GM19397 (cell line): ENCODE measurements around the gene PRR18.
"Not testable (repeated sequence)": the region's sequence is repeated elsewhere in the genome, so short reads cannot be mapped to it uniquely, and the experiment has no call there.

Experiments
- ATAC-seq: cut with Tn5 transposase; IDR thresholded peaks from one replicate; pipeline ENCODE4 v1.9.1; 2021; ENCODE audit warnings: mild to moderate bottlenecking, moderate library complexity; ENCODE audit not compliant: unreplicated experiment

The PRR18 gene, protein sequence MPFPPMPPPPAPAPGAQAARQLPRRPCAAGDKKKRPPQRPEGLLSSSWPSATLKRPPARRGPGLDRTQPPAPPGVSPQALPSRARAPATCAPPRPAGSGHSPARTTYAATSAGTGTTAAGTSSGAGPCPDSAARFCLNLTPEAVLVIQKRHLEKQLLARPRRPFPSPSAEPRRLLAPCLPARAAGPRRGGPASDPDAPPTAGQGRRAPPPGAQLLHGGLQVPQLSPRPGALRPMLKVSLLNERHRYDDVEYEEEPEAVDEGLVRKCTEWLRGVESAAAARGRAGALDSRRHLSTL

DNA sequence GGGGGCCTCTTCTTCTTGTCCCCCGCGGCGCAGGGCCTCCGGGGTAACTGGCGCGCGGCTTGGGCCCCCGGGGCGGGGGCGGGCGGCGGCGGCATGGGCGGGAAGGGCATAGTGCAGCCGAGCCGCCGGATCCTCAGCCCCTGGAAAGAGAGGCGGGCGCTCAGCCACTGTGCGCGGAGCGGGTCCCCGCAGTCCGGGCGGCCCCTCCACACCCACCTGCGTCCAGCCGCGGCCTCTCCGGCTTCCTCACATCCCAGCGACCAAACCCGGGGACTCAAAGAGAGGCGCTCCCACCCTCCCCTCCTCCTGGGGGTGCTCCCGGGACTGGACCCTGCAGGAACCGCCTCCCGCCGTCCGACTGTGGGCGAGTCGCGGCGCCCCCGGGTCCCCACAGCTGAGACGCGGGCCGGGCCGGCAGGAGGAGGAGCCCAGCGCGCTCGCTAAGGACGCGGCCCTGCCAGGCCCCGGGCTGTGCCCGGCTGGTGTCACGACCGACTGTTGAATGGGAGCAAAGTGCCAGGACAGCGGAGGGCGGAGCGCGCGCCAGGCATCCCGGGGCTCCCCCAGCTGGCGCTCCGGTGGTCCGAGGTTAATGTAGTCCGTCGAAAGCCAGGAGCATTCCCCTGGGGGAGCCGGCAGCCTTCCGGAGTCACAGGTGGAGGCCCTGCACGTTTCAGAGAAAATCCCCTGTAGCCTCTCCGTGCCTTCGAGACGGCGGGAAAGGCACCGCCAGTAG lies at the start of gene PRR18:
Gene PRR18 (minus strand): TSS at position 360 of the 736 bp plus-strand sequence. CDS start 250 bp downstream, at position 110.
- ATAC-seq = no peak

DNA sequence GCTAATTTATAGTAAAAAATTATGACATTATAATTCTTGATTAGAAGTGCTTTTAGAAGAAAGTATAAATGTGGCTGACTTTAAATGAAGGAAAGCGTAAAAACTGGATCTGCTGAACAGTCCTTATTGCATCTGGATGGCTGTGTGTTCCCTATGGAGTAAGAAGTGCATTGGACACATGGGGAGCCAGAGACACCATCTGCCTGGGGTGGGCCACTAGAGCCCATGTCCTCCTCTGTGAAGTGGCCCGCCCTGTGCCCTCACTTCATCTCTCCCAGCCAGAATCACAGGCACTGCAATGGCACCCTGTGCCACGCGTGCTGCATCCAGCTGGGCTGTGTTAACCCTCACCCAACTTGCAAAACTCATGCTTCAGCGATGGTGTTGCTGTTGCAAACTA lies 47.4 kb upstream of the PRR18 start:
- ATAC-seq = no peak

DNA sequence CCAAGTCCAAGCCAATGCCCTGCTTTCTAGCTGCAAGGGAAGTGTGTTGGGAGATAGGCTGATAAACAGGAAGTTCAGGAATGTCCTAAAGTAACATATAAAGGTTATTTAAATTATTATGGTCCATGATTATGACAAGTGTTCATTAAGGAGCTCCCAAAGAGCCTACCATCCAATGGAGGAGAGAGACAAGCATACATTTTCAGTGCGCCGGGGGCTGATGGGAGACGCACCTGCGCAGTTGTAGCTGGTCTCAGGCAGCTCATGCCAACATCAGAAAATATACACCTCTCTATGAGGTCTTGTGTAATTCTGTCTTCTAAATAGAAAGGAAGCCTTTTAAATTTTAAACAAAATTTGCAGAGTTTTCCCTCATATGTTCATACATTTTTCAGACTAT lies 46.8 kb upstream of the PRR18 start:
- ATAC-seq = no peak

DNA sequence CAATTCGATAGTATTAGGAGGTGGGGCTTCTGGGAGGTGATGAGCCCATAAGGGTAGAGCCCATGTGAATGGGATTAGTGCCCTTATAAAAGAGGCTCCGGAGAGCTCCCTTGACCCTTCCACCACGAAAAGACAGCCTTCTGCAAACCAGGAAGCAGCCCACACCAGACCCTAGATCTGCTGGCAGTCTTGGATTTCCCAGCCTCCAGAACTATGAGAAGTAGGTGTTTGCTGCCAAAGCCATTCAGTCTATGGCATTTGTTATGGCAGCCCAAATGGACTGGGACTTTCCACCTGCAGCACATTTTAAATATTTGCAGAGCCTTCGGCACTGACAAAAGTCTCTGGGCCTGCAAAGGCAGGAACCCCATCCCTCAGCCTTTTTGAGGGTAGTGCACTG lies 46.0 kb upstream of the PRR18 start:
- no peak for ATAC-seq

DNA sequence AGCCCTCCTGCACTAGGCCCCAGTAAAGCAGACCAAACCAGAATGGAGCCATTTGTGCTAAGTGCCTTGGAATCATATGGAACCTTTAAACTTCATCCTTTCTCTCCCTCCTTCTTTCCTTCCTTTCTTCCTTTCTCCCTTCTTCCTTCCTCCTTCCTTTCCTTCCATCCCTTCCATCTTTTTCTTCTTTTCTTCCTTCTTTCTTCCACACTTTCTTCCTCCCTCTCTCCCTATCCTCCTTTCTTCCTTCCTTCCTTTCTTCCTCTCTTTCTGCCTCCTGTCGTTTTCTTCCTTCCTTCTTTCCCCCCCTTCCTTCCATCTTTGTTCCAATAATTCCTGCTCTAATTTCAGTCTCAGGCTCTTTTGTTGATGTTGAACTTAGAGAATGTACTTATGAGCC lies 45.3 kb upstream of the PRR18 start:
- ATAC-seq = no peak

DNA sequence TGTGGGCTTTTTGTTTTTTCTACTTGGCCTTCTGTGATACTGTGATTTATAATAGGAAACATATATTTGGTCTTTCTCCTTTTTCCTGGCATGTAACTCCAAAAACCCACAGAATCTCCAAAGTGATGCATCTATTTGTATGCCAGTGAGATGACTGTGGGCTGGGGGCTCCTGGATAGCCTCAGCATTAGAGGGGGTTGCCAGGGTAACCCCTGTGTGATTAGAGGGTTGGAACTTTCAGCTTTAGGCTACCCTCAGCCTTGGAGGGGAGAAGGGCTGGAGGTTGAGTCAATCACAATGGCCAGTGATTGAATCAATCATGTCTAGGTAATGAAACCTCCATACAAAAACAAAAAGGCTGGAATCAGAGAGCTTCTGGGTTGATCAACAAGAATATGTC lies 44.7 kb upstream of the PRR18 start:
- ATAC-seq = no peak

DNA sequence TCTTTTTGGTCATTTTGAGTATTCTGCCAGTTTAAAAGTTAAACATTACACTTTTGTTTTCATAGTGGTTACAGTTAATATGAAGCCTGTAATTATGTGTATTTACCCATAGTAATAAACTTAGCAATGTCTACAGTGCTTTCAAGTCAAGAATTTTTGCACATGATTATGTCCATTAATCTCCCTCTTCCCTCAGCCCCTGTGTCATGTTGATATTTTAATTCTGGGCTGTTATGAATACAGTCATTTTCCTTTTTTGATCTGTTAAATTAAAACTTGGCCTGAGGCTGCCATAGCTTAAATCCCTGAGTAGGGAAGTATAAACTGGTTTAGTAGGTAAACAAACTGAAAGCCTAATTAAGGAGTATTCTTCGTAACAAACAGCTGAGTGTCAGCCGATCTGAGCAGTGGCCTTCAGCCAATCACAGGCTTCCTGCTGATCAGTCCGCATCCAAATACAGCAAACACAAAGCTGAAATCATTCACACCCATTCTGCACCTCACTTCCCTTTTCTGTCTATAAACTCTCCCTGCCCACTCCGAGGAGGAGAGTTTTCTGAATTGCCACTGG lies 43.6 kb upstream of the PRR18 start:
- no peak for ATAC-seq

DNA sequence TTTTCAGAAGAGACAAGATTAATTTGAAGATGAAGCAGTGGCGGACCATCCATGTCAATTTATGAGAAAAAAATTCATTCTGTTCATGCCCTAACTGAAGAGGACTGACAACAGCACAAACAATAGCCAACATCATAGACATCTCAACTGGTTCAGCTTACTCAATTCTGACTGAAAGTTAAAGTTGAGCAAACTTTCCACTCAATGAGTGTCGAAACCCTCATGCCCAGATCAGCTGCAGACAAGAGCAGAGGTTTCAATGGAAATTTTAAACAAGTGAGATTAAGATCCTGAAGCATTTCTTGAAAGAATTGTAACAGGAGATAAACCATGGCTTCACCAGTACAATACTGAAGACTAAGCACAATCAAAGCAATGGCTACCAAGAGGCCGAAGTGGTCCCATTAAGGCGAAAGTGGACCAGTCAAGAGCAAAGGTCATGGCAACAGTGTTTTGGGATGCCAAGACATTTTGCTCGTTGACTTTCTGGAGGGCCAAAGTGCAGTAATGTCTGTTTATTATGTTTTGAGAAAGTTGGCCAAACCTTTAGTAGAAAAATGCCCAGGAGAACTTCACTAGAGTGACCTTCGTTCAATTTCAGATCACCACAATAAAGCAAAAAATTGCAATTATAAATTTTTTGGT lies 40.2 kb upstream of the PRR18 start:
- ATAC-seq = no peak

DNA sequence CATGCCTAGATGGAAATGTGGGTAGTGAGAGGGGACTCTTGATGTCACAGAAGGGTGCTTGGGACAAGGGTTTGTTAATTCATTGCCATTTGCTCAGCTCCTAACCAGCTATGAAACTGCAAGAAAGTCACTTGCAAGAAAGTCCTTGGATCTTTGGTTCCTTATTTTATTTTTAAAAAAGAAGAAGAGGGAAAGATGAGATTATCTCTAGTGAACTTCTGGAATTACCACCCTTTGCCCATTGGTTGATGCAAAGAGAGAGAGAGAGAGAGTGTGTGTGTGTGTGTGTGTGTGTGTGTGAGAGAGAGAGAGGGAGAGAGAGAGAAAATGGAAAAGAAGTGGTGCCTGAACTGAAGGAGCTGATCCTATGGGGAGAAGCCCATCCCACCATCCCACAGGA lies 38.8 kb upstream of the PRR18 start:
- ATAC-seq = no peak

DNA sequence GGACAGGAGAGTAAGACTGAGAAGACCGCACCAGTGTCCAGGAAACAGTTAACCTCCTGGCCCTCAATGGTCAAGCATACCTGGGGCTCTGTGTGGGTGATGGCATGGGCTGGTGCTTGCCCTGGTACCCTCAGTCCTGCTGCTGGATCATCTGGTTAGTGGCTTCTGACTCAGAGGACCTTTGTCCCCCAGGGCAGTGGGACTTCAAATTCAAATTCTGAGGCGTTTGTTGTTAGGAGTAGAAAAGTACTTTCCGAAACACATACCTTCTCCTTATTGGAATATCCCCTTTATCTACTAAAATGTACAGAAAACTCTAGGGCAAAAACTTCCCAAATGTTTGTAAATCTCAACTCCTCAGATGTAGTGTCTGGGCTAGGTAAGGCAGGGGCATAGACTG lies 38.3 kb upstream of the PRR18 start:
- ATAC-seq = no peak

DNA sequence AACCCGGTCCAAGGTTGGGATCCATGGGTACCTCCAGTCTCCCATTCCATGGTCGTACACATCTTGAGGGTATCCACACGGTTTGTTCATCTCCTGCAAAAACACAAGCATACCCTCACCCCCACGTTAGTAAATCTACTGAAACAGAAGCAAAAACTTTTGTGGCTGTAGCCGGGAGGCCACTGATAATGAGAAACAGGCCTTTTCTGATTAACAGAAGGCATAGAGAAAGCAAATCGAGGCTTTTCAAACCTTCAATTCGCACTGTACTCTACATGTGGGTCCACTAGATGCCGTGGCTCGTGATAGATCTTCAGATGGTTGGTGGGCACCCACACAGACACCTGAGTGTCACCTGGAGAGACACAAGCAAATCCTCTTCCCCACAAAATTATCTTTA lies 37.5 kb upstream of the PRR18 start:
- not testable (repeated sequence) for ATAC-seq

DNA sequence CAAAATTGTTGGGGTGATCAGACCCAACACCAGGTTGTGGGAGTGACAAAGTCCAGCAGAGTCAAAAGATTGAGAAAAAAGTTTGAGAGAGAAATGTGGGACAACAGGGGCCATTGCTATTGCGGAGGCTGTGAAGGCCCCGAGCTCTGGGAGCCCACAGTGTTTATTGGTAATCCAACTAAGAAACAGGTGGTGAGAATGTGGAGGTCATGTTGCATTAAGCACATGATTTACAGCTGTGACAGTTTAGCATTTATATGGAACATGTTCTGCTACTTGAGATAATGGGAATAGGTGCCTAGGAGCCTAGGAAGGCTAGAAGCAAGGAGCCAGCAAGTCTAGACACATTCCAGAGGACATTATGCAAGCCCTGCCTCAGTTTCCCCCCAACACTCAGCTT lies 36.7 kb upstream of the PRR18 start:
- not testable (repeated sequence) for ATAC-seq

DNA sequence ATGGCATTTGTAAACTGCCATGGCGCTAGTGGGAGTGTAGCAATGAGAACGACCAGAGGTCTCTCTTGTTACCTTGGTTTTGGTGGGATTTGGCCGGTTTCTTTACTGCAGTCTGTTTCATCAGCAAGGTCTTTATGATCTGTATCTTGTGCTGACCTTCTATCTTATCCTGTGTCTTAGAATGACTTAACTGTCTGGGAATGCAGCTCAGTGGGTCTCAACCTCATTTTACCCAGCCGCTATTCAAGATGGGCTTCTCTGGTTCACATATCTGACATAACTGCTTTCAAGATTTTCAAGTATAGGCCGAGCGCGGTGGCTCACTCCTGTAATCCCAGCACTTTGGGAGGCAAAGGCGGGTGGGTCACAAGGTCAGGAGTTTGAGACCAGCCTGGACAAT lies 36.0 kb upstream of the PRR18 start:
- ATAC-seq = no peak

DNA sequence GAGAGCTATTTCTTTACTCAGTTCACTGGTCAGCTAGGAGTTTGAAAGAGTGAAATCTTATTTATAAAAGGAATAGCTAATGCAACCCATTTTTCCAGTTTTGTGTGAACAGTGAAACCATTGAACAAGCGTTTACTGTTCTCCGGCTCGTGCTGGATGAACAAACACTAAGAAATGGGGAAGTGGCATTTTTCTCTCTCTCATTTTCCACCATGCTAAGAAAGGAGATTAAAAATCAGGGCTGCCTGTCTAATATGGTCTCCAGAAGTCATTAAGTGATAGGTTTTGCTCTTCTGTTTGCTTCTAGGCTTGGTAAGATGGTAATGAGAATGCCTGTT lies 34.9 kb upstream of the PRR18 start:
- peak; percentile 7 for ATAC-seq

DNA sequence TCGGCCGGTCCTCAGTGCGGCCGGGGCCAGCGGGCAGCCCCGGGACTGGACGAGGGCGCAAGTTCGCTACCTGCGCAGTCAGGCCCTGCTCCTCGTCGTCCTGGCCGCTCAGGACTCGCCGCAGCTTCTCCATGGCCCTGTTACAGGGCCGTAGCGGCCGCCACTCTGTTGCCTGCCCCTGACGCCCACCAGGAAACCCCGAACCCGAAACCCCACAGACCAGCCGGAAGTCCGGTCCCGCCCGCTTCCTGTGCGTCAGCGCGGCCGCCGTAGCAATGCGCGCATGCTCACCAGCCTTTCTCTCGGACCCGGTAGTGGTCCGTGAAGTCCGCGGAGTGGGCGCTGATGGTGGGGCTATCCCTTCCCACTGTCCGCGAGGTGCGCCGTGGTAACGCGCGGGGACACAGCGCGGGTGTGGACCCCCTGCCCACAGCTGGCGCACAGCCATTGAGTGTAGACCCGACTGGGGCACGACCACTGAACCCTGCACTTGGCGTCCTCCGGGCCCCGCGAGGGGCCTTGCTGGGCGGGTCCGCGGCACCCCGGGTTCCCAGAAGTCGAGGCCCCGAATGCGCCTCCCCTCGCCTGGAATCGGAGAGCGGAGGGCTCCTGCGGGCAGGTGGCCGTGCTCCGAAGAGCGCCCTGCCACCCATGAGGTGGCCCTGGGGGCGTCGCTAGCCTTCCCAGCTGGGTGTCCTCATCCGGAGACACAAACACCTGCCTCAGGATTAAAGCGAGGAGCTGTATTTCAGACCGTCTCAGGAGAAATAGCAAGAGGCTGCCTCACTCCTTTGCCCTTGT lies 34.4 kb upstream of the PRR18 start, which contains the start of gene SFT2D1:
Gene SFT2D1 (minus strand): TSS at position 197 of the 801 bp plus-strand sequence. CDS start 64 bp downstream, at position 133.
- ATAC-seq = peak; percentile 94

DNA sequence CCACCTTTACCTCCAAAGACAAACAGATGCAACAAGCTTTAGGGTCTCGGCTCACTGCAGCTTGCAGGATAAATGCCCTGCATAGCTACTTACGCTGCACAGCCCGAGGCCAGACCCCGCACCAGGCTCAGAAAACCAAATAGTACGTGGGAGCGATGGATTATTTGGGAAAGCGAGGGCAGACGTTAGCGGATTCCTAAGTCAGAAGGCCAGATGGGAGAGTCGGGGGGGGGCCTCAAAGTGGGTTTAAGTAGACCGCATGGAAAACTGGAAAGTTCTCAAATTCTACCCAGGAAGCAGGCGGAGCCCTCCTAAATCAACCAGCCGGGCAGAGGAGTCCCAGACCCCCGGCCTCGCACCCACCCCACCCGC lies 33.8 kb upstream of the PRR18 start:
- ATAC-seq = no peak

DNA sequence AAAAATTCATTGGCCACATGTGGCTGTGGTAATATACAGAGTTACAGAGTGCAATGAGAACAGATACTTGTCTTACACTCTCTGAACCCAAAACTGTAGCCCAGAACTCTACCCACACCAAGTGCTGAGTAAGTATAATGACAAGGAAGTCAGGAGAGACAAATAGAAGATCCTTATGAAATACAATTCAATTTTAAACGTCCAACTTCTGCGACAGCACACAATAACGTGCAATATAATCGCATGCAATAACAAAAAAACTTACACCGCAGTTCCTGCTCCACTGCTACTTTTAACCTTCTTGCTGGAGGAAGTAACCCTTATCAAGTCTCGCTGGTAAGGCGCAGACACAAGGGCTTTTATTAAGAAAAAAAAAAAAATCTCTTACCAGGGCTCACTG lies 33.3 kb upstream of the PRR18 start:
- no peak for ATAC-seq

DNA sequence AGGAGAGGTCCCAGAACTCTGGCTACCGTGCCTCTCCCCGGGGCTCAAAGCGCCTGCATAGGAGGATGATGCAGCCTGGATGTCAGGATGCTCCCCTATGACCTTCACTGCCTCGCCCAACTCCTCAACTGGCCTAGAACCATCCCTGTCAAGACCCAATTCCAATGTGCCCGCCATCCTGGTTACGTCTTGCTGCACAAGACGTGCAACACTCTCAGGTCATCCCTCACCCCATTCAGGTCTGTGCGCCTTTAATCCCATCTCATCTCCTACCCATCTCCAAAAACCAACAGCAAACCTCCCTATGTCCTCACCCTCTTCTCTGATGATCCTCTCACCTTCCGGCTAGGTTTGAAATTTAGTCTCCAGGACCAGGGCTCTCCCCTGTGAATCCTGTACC lies 30.7 kb upstream of the PRR18 start:
- no peak for ATAC-seq

DNA sequence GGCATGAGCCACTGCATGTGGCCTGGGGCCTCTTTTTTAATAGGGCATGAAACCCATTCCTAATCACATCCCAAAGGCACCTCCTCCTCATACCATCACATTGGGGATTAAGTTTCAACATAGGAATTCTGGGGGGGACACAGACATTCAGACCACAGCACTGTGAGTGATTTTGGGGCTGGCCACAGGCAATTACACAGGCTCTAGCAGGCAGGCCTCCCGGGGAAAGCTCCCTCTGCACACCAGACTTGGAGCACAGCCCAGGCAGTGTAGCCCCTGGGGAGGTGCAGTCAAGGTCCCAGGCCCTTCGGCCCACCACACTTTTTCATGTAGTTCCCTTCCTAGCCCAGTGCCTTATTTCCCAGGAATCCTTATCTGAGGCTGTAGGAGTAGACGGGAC lies 28.7 kb upstream of the PRR18 start:
- ATAC-seq = no peak

DNA sequence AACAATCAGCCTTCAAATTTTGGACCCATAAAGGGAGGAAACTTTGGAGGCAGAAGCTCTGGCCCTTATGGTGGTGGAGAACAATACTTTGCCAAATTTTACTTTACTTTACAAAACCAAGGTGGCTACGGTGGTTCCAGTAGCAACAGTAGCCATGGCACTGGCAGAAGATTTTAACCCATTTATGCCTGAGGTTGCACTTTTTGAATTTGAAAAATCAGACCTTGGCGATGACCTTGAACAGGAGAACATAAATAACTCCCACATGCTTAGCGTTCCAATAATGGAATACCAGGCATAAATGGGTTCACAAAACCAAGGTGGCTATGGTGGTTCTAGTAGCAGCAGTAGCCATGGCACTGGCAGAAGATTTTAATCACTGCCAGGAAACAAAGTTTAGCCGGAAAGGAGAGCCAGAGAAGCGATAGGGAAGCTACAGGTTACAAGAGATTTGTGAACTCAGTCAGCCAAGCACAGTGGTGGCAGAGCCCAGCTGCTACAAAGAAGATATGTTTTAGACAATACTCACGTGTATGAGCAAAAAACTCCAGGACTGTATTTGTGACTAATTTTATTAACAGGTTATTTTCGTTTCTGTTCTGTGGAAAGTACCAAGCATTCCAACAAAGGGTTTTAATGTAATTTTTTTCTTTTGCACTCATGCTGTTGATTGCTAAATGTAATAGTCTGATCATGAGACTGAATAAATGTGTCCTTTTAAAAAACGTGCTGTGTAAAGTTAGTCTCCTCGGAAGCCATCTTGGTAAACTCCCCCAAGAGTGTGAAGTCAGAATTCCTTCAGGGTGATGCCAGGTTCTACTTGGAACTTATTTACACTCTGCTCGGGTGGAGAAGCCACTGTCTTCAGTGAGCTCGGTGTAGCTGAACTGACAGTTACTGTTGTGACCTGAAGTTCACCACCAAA lies 27.4 kb upstream of the PRR18 start:
- peak; percentile 46 for ATAC-seq
